Esophagus muscularis mucosa (tissue), 4 donors: Measurements from ENCODE around the gene CLIC2. TPM values are rescaled to one million over a fixed set of nuclear protein-coding genes. Genes with fewer than 3 reads are reported as not detected.

Source experiments
- DNase-seq: peaks from one replicate; pipeline ENCODE4 v3.0.0-alpha.2; 2017; ENCODE audit errors: extremely low spot score
- H3K27ac ChIP-seq, 4 donors: fragments of 200-600 bp; sonication (generic); replicated peaks in 1 of 4; 1 replicate in 3 of 4; 2 replicates in 1 of 4; pipeline ENCODE4 v1.5.1; 2016 to 2019; ENCODE audit warnings: mild to moderate bottlenecking in 1 of 4
- H3K27me3 ChIP-seq, 4 donors: fragments of 200-600 bp; sonication (generic); one replicate each; pipeline versions ENCODE4 v1.5.1 to v1.6.0; 2016 to 2019
- H3K36me3 ChIP-seq, 4 donors: fragments of 200-600 bp; sonication (generic); one replicate each; pipeline ENCODE4 v1.5.1; 2016 to 2019
- H3K4me1 ChIP-seq, 4 donors: fragments of 200-600 bp; sonication (generic); one replicate each; pipeline ENCODE4 v1.5.1; 2016 to 2019
- H3K4me3 ChIP-seq, 4 donors: fragments of 200-600 bp; sonication (generic); 1 replicate in 2 of 4; 2 replicates in 2 of 4; pipeline ENCODE4 v1.5.1; 2016 to 2019; ENCODE audit warnings: mild to moderate bottlenecking in 4 of 4, moderate library complexity in 1 of 4
- H3K9me3 ChIP-seq, 4 donors: fragments of 200-600 bp; sonication (generic); 1 replicate in 3 of 4; 2 replicates in 1 of 4; pipeline ENCODE4 v1.5.1; 2016 to 2019
- EP300 ChIP-seq: sonication (generic); formaldehyde crosslinking; IDR thresholded peaks from one replicate; pipeline ENCODE4 v1.6.1; 2017; ENCODE audit warnings: antibody characterized with exemption
- POLR2A ChIP-seq: fragments of 450-650 bp; IDR thresholded peaks from one replicate; pipeline ENCODE4 v1.6.1; 2017; ENCODE audit warnings: antibody characterized with exemption, moderate library complexity, mild to moderate bottlenecking, low read depth
- POLR2AphosphoS5 ChIP-seq, 2 donors: sonication (generic); formaldehyde crosslinking; IDR thresholded peaks; one replicate each; pipeline ENCODE4 v1.6.1; 2017; ENCODE audit warnings: antibody characterized with exemption in 2 of 2
- WGBS: methylation state at CpG from one replicate; pipeline ENCODE4 v1.1.5; 2018; 5-methylcytosine and 5-hydroxymethylcytosine counted together
- intact Hi-C: fragments of 100-400 bp; cut with DNase I; formaldehyde crosslinking; loops from one replicate; pipeline ENCODE4 v1.15.1; 2023
- total RNA-seq, 4 donors: library from RNA; depleted of rRNA; stranded (reverse); fragments of >200 nt; gene quantifications; one replicate each; pipeline versions ENCODE4 v1.1.0 to v1.2.1, GENCODE V29; 2016
- TF ChIP-seq, protein P1 (sequence below), 3 experiments: fragments of 200-600 bp in 2 of 3; fragments of 450-650 bp in 1 of 3; sonication (generic) in 2 of 3; IDR thresholded peaks; one replicate each; pipeline ENCODE4 v1.5.1; 2017 to 2019; ENCODE audit warnings: antibody characterized with exemption in 3 of 3, mild to moderate bottlenecking in 2 of 3, moderate library complexity in 1 of 3

The CLIC2 gene
- total RNA-seq, 4 donors from 2014 or later, result 12.0 to 17.1 (median 12.8) TPM

DNA sequence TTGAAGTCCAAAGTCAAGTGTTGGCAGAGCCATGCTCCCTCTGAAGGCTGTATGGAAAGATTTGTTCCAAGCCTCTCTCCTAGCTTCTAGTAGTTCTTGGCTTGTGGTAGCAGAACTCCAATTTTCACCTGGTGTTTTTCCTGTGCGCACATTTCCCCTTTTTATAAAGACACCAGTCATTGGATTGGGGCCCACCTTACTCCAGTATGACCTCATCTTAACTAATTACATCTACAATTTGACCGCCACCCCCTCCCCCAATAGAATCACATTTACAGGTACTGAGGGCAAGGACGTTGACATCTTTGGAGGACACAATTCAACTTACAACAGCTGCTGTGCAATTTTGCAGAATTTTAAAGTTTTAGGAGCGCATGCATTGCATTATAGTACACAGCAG is 86.9 kb downstream of the CLIC2 start:
- Histone ChIP-seq H3K4me1 (no peaks in the 10 kb centered on the region), H3K36me3 (no peaks in the 10 kb centered on the region), H3K4me3 (no peak overlapping the region), H3K9me3 (no peaks in the 10 kb centered on the region), H3K27ac (no peak overlapping the region), H3K27me3 (no peaks in the 10 kb centered on the region)
- no peak for DNase-seq
- 69% methylated on average over 4 of the region's 4 CpGs for WGBS
- TF ChIP-seq, protein P1, sequence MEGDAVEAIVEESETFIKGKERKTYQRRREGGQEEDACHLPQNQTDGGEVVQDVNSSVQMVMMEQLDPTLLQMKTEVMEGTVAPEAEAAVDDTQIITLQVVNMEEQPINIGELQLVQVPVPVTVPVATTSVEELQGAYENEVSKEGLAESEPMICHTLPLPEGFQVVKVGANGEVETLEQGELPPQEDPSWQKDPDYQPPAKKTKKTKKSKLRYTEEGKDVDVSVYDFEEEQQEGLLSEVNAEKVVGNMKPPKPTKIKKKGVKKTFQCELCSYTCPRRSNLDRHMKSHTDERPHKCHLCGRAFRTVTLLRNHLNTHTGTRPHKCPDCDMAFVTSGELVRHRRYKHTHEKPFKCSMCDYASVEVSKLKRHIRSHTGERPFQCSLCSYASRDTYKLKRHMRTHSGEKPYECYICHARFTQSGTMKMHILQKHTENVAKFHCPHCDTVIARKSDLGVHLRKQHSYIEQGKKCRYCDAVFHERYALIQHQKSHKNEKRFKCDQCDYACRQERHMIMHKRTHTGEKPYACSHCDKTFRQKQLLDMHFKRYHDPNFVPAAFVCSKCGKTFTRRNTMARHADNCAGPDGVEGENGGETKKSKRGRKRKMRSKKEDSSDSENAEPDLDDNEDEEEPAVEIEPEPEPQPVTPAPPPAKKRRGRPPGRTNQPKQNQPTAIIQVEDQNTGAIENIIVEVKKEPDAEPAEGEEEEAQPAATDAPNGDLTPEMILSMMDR (IDR thresholded peaks at IDR 0.05), result no peak
- TF ChIP-seq POLR2AphosphoS5 (IDR thresholded peaks at IDR 0.05) (no peak), POLR2A (no peak), EP300 (no peak)
- intact Hi-C loops, result no loop called here

DNA sequence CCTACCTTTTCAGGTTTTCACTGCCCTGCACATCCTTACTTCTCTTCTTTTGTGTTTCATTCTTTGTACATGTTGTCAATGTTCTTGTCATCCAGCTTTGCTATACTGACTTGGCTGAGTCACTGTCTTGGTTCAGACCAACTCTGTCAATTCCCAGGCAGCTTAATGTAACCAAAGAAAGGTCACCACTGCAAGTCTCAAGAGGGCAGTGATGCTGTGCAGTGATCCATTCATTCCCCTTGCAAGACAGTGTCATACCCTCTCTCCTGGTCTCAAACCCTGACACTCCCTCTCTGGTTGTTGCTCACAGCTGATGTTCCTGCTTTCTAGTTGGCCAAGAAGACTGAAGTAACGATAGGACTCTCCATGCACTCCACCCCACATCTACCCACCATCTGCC is 87.7 kb downstream of the CLIC2 start:
- Histone ChIP-seq H3K36me3 (no peaks in the 10 kb centered on the region), H3K27me3 (no peaks in the 10 kb centered on the region), H3K27ac (no peak overlapping the region), H3K4me3 (no peak overlapping the region), H3K9me3 (no peaks in the 10 kb centered on the region), H3K4me1 (no peaks in the 10 kb centered on the region)
- DNase-seq, result no peak
- intact Hi-C loops, result no loop called here
- 67% methylated on average over 1 of the region's 1 CpG for WGBS
- no peak for TF ChIP-seq POLR2AphosphoS5 (IDR thresholded peaks at IDR 0.05)
- TF ChIP-seq, protein P1 (IDR thresholded peaks at IDR 0.05), result no peak
- TF ChIP-seq EP300, result no peak
- TF ChIP-seq POLR2A, result no peak

DNA sequence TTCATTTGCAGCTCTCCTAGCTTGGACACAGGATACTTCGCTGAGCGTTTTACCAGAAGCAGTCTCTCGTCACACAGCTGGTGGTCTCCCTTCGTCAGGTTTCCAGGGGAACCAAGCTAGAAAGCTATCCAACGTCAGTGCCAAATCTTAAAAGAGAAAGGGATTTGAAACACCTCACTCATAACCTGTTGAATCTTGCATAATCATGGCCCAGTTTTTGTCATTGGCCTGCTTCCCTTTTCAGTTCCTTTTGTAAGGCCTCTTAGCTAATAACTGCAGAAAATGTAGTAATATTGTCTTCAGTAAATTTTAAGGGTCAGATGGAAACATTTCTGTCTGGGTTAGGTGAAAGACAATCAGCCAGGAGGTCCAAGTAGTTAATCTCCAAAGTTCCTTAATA is 92.1 kb downstream of the CLIC2 start:
- no peaks in the 10 kb centered on the region for H3K9me3 ChIP-seq
- DNase-seq, result no peak
- WGBS, result 65% methylated on average over 5 of the region's 5 CpGs
- H3K4me3 ChIP-seq, result no peak overlapping the region
- no peaks in the 10 kb centered on the region for H3K4me1 ChIP-seq
- H3K36me3 ChIP-seq, result peaks cover 0 to 22% (median 9%) of the 10 kb centered on the region in 4 donors
- H3K27me3 ChIP-seq, result no peaks in the 10 kb centered on the region
- intact Hi-C loops, result no loop called here
- TF ChIP-seq, protein P1 (IDR thresholded peaks at IDR 0.05), result no peak
- no peak for TF ChIP-seq POLR2A
- TF ChIP-seq EP300, result no peak
- no peak for TF ChIP-seq POLR2AphosphoS5 (IDR thresholded peaks at IDR 0.05)
- no peak overlapping the region for H3K27ac ChIP-seq

DNA sequence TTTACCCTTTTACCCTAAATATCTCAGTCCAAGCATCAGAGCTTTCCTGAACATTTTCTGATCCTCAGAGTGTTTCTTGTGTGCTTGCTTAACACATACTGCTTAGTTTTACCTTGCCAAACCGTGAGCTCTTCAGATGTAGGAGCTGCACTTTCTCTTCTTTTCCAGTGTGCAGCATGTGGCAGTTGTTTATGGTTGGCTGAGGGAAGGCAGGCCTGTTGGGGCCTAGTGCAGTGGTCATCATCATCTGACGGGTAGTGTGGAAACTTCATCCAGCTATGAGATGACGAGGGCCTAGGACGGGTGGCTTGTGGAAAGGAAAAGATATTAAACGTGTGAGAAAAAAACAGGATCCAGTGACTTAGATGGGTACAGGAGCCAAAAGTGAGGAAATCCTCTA is 96.7 kb downstream of the CLIC2 start:
- TF ChIP-seq, protein P1 (IDR thresholded peaks at IDR 0.05), result no peak
- TF ChIP-seq POLR2AphosphoS5 (IDR thresholded peaks at IDR 0.05) (no peak), POLR2A (no peak), EP300 (no peak)
- Histone ChIP-seq H3K27ac (no peak overlapping the region), H3K4me1 (no peaks in the 10 kb centered on the region), H3K27me3 (no peaks in the 10 kb centered on the region), H3K9me3 (no peaks in the 10 kb centered on the region), H3K36me3 (peaks cover 5 to 36% (median 19%) of the 10 kb centered on the region in 4 donors), H3K4me3 (no peak overlapping the region)
- WGBS, result 70% methylated on average over 5 of the region's 5 CpGs
- intact Hi-C loops, result no loop called here
- DNase-seq, result no peak

DNA sequence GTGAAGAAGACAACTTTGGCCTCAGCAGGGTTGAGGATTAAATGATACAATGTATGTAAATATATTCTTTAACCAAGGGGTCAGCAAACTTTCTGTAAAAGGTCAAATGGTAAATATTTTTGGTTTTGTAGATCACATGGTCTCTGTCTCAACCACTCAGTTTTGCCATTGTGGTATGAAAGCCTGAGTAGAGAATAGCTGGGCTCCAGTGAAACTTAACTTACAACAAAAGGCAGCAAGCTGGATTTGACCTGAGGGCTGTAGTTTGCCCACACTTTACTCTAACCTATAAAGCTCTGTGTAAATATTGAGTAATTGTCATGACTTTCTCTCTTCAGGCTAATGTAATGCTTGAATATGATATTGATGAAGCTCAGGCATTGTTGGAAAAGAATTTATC is 98.5 kb downstream of the CLIC2 start:
- intact Hi-C loops, result no loop called here

More for the DNA sequence above, 98.5 kb downstream of the CLIC2 start:
- Histone ChIP-seq H3K9me3 (no peaks in the 10 kb centered on the region), H3K27ac (no peak overlapping the region), H3K4me3 (no peak overlapping the region), H3K27me3 (no peaks in the 10 kb centered on the region), H3K4me1 (no peaks in the 10 kb centered on the region), H3K36me3 (peaks cover 5 to 42% (median 23%) of the 10 kb centered on the region in 4 donors)
- TF ChIP-seq EP300, result no peak
- TF ChIP-seq, protein P1 (IDR thresholded peaks at IDR 0.05), result no peak
- no peak for TF ChIP-seq POLR2AphosphoS5 (IDR thresholded peaks at IDR 0.05)
- DNase-seq, result no peak
